Memory B cell (primary cell): ENCODE measurements around the gene NFXL1.

Experiments used
- ATAC-seq: fragments of 150-1000 bp; cut with Tn5 transposase; 2 replicates; pipeline ENCODE4 v1.10.0; 2021; ENCODE audit warnings: low read depth, mild to moderate bottlenecking, moderate library complexity
- DNase-seq, 2 donors: peaks; one replicate each; pipeline ENCODE4 v3.0.0; 2022; ENCODE audit warnings: low spot score in 2 of 2
- H3K27ac Mint-ChIP-seq: one replicate; pipeline ENCODE4 v1.8.0; 2022; ENCODE audit warnings: mild to moderate bottlenecking, moderate library complexity, mixed read lengths
- H3K27me3 Mint-ChIP-seq: one replicate; pipeline ENCODE4 v1.8.0; 2022; ENCODE audit warnings: mixed read lengths
- H3K36me3 Mint-ChIP-seq: one replicate; pipeline ENCODE4 v1.8.0; 2022; ENCODE audit warnings: mild to moderate bottlenecking, mixed read lengths
- H3K4me1 Mint-ChIP-seq: one replicate; pipeline ENCODE4 v1.8.0; 2022; ENCODE audit warnings: mixed read lengths
- H3K4me3 Mint-ChIP-seq: one replicate; pipeline ENCODE4 v1.8.0; 2022; ENCODE audit warnings: mild to moderate bottlenecking, moderate library complexity, mixed read lengths
- H3K9me3 Mint-ChIP-seq: one replicate; pipeline ENCODE4 v1.8.0; 2022; ENCODE audit warnings: mixed read lengths

The NFXL1 gene

DNA sequence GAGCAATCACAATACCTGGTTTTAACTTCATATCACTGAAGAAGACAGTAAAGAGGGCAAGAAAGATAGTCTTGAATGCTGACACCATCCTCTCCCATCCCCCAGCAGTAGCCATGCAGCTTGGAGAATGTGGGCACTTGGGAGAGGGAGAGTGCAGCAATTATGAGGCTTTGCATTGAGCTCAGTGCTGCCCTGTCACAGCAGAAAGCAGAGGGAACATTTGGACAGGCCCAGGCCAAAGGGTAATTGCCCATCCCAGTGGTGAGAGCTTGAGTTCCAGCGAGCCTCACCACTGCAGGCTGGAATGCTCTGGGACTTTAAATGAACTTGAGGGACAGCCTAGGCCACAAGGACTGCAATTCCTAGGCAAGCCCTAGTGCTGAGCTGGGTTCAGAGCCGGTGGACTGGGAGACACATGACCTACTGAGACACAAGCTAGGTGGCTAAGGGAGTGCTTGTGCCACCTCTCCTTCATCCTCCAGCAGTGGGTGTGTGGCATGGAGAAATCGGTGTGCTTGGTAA, 112.8 kb downstream of the NFXL1 start:
- Mint-ChIP-seq H3K27me3 (peaks cover 14% of the 10 kb centered on the region), H3K27ac (no peak overlapping the region), H3K4me3 (no peak overlapping the region), H3K36me3 (no peaks in the 10 kb centered on the region), H3K9me3 (peaks cover 5% of the 10 kb centered on the region), H3K4me1 (no peaks in the 10 kb centered on the region)
- DNase-seq (no peak), ATAC-seq (no peak)

DNA sequence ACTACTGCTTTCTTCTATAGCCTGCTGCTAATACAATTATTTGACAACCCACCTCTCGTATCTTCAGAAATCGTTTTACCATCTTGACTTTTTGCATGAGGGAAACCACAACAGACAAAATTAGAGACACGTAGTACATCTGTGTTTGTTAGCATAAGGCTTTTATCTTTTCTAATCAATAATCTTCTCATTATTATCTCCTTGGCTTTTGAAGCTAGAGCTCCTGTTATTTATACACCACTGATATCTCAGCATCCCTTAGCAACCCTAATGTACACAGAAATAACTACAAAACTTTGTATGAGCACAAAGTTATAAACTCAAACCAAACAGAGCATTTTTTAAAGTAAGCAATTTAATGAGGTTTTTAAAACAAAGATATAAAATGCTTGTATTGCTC, 116.2 kb downstream of the NFXL1 start:
- Mint-ChIP-seq H3K4me1 (no peaks in the 10 kb centered on the region), H3K27me3 (peaks cover 18% of the 10 kb centered on the region), H3K4me3 (no peak overlapping the region), H3K27ac (no peak overlapping the region), H3K9me3 (no peaks in the 10 kb centered on the region), H3K36me3 (no peaks in the 10 kb centered on the region)
- DNase-seq (no peak), ATAC-seq (no peak)
